IPS DF 4.7 (cell line): ENCODE data around the gene PXT1.
"Not testable (repeated sequence)": the region's sequence is repeated elsewhere in the genome, so short reads cannot be mapped to it uniquely, and the experiment has no call there.

Source experiments
- DNase-seq: peaks from one replicate; pipeline ENCODE4 v3.0.0-alpha.2; 2013; ENCODE audit warnings: low spot score; ENCODE audit errors: extremely low read depth

The PXT1 gene

GRCh38 chr6:36442671-36443470, at the start of gene PXT1, which contains the start of gene KCTD20:
PXT1 (minus strand) TSS chr6:36442854; CDS start chr6:36426082, 16,772 bp downstream.
KCTD20 (plus strand) TSS chr6:36443000; CDS start chr6:36470098, 27,098 bp downstream.
- no peak for DNase-seq

GRCh38 chr6:36492092-36492491, 49.4 kb upstream of the PXT1 start:
- DNase-seq = no peak

- no peak for DNase-seq
These were observed 48.8 kb upstream of the PXT1 start for GRCh38 chr6:36491378-36491965.

- DNase-seq = no peak
These were observed 46.8 kb upstream of the PXT1 start for GRCh38 chr6:36489426-36489825.

GRCh38 chr6:36488221-36488620, 45.6 kb upstream of the PXT1 start:
- DNase-seq = no peak

- DNase-seq = no peak
These were observed 45.0 kb upstream of the PXT1 start for GRCh38 chr6:36487698-36488097.

- DNase-seq = no peak
These were observed 42.1 kb upstream of the PXT1 start for GRCh38 chr6:36484736-36485135.

GRCh38 chr6:36483326-36483725, 40.7 kb upstream of the PXT1 start:
- not testable (repeated sequence) for DNase-seq

- no peak for DNase-seq
These were observed 36.6 kb upstream of the PXT1 start for GRCh38 chr6:36479256-36479655.

- no peak for DNase-seq
These were observed 35.4 kb upstream of the PXT1 start for GRCh38 chr6:36478051-36478526.

- DNase-seq = no peak
These were observed 27.3 kb upstream of the PXT1 start for GRCh38 chr6:36469946-36470345.

GRCh38 chr6:36469148-36469661, 26.6 kb upstream of the PXT1 start:
- no peak for DNase-seq

- DNase-seq = no peak
These were observed 25.0 kb upstream of the PXT1 start for GRCh38 chr6:36467625-36468024.

- DNase-seq = no peak
These were observed 21.6 kb upstream of the PXT1 start for GRCh38 chr6:36464233-36464632.

- no peak for DNase-seq
These were observed 21.0 kb upstream of the PXT1 start for GRCh38 chr6:36463676-36464075.

- no peak for DNase-seq
These were observed 19.0 kb upstream of the PXT1 start for GRCh38 chr6:36461646-36462045.

- DNase-seq = no peak
These were observed 18.3 kb upstream of the PXT1 start for GRCh38 chr6:36460916-36461315.

- no peak for DNase-seq
These were observed 16.8 kb upstream of the PXT1 start for GRCh38 chr6:36459501-36459900.

- DNase-seq = no peak
These were observed 12.9 kb upstream of the PXT1 start for GRCh38 chr6:36455486-36456027.

GRCh38 chr6:36452897-36453296, 10.2 kb upstream of the PXT1 start:
- DNase-seq = not testable (repeated sequence)

GRCh38 chr6:36449173-36449572, 6.5 kb upstream of the PXT1 start:
- not testable (repeated sequence) for DNase-seq

GRCh38 chr6:36445621-36446020, 3.0 kb upstream of the PXT1 start:
- no peak for DNase-seq
